Stomach smooth muscle (tissue), 2 donors: Measurements from ENCODE around the gene PDZD2.

Source experiments
- H3K27ac ChIP-seq: one replicate; pipeline ENCODE4 v1.7.0; 2013; ENCODE audit warnings: mild to moderate bottlenecking, low read length, inconsistent platforms
- H3K27me3 ChIP-seq, 2 donors: one replicate each; pipeline ENCODE4 v1.7.0; 2013; ENCODE audit warnings: low read length in 2 of 2; ENCODE audit not compliant: insufficient read depth in 2 of 2, control insufficient read depth in 1 of 2
- H3K36me3 ChIP-seq, 2 donors: one replicate each; pipeline ENCODE4 v1.7.0; 2013; ENCODE audit warnings: low read length in 2 of 2; ENCODE audit not compliant: control insufficient read depth in 2 of 2, insufficient read depth in 2 of 2
- H3K4me1 ChIP-seq: one replicate; pipeline ENCODE4 v1.7.0; 2013; ENCODE audit warnings: low read length; ENCODE audit not compliant: control insufficient read depth, insufficient read depth
- H3K4me3 ChIP-seq, 2 donors: one replicate each; pipeline ENCODE4 v1.7.0; 2013; ENCODE audit warnings: low read length in 2 of 2
- H3K9ac ChIP-seq, 2 donors: one replicate each; pipeline ENCODE4 v1.7.0; 2013; ENCODE audit warnings: low read length in 2 of 2, mild to moderate bottlenecking in 1 of 2
- H3K9me3 ChIP-seq, 2 donors: one replicate each; pipeline ENCODE4 v1.7.0; 2013; ENCODE audit warnings: low read length in 2 of 2; ENCODE audit not compliant: control insufficient read depth in 2 of 2
- donor health status: healthy.
- donor health status: Pancreatic carcinoma.

Gene PDZD2

DNA sequence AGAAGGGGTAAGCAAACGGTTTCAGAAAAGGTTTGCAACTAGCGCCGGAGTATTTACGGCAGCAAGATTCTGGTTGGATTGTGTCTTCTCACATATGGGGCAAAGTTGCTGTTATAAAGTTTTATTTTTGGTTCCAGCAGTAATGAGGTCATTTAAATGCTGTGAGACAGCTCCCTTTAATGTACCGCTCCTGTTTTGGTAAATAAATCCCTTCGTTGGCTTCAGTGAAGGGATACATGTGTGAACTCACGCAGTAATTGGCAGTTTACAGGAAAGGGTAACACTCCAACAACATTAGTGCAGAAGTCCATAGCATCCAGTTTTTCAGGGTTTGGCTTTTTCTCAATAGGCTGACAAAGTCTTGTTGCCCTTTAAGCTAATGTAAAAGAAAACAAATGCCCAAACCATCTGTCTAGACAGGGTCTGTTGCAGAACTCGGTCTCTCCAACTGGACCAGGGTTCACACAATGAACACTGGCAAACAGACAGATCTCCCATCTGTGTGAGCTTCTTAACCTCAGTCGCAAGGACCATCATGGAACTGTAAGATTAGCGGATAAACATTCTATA lies 351.2 kb downstream of the PDZD2 start:
- Histone ChIP-seq H3K27me3 (no peaks in the 10 kb centered on the region), H3K4me3 (no peak overlapping the region), H3K36me3 (peaks cover 0 to 3% of the 10 kb centered on the region in 2 donors), H3K9me3 (no peaks in the 10 kb centered on the region), H3K4me1 (peaks cover 15% of the 10 kb centered on the region), H3K9ac (no peak overlapping the region), H3K27ac (no peak overlapping the region)

DNA sequence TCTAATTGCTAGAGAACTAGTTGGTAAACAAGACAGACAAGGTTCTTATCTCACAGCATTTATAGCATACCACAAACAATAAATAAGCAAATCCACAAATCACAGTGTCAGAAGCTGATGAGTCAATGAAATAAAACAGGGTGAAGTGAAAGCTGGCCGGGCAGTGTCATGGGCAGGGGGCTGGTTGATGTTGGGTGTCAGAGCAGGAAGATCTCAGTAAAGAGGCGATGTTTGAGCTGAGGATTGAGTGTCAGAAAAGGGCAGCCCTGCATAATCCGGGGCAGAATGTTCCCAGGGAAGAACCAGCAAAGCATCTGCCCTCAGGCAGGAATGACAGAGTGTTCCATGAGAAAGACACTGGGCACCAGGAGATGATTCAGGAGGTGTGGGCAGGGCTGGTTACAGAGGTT lies 351.8 kb downstream of the PDZD2 start:
- peaks cover 15% of the 10 kb centered on the region for H3K4me1 ChIP-seq
- no peaks in the 10 kb centered on the region for H3K9me3 ChIP-seq
- peaks cover 0 to 3% of the 10 kb centered on the region in 2 donors for H3K36me3 ChIP-seq
- H3K9ac ChIP-seq, result no peak overlapping the region
- no peaks in the 10 kb centered on the region for H3K27me3 ChIP-seq
- no peak overlapping the region for H3K4me3 ChIP-seq
- no peak overlapping the region for H3K27ac ChIP-seq

DNA sequence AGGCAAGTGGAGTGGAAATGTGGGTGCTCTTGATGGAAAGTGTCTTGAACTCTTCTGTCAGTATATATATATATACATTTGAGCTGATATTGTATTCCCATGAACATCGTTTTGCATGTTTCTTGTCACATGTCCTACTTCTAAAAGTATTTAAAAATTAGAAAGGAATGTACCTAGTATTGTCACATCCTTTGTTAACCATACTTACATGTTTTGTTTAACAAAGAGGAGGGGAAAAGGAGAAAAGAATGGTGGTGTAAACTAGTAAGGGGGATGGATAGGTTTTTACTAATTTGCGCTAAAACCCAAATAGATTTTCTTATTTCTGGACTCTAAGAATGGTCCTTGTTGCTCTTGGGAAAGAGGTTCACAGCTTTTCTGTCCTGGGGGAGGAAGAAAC lies 353.4 kb downstream of the PDZD2 start:
- Histone ChIP-seq H3K27ac (no peak overlapping the region), H3K4me1 (peaks cover 15% of the 10 kb centered on the region), H3K4me3 (no peak overlapping the region), H3K9me3 (no peaks in the 10 kb centered on the region), H3K27me3 (no peaks in the 10 kb centered on the region), H3K36me3 (no peaks in the 10 kb centered on the region), H3K9ac (no peak overlapping the region)

DNA sequence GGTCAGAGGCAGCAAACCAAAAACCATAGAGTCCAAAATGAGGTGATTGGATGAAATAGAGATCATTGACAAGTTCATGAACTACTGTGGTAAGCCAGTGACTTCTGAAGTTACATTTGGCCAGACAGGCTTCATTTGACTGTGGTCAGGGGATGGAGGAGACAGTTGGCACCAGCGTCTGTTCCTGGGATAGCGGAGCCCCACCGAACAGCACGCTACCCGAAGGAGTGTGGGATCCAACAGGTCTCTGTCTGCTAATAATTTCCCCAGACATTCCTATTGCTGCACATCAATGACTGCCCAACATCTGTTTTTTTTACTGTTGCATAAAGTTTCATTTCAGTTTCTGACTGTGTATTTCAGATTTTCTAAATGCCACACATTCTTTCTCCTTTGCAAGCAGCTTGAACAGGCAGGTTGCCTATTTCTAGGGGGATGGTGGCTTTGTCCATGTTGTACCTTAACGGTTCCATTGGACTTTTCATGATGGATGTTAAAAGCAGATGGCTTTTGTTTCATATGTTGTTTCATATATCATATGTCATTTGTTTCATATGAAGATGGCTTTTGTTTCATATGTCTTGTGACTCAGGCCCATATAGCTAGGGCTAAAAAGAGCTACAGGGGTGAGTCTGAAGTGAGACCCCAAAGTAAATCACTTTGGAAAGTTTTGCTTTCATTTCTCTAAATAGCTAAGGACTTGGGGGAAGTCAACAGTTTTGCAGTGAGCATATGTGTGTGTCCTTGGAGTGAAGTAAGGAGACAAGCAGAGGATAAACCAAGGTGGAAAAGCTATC lies 354.4 kb downstream of the PDZD2 start:
- H3K27me3 ChIP-seq, result no peaks in the 10 kb centered on the region
- H3K27ac ChIP-seq, result no peak overlapping the region
- H3K9me3 ChIP-seq, result no peaks in the 10 kb centered on the region
- no peak overlapping the region for H3K4me3 ChIP-seq
- peaks cover 11% of the 10 kb centered on the region for H3K4me1 ChIP-seq
- H3K36me3 ChIP-seq, result no peaks in the 10 kb centered on the region
- no peak overlapping the region for H3K9ac ChIP-seq

DNA sequence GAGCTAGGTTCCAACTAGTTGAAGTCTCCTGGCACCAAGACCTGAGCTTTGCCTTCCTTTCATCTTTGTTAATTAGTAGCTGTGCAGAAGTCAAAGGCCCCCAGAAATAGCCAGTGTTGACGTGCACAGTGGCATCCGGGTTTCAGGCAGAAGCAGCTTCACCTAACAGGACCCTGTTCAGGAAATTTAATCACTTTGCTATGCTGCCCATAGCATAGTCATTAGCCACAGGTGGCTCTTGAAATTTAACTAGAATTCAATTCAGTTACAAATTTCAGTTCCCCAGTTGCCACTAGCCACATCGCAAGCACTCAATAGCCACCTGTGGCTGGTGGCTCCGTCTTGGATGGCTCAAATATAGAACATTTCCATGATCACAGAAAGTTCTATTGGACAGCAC lies 356.1 kb downstream of the PDZD2 start:
- Histone ChIP-seq H3K4me3 (no peak overlapping the region), H3K27ac (no peak overlapping the region), H3K36me3 (no peaks in the 10 kb centered on the region), H3K27me3 (no peaks in the 10 kb centered on the region), H3K4me1 (peaks cover 1% of the 10 kb centered on the region), H3K9me3 (no peaks in the 10 kb centered on the region), H3K9ac (no peak overlapping the region)

DNA sequence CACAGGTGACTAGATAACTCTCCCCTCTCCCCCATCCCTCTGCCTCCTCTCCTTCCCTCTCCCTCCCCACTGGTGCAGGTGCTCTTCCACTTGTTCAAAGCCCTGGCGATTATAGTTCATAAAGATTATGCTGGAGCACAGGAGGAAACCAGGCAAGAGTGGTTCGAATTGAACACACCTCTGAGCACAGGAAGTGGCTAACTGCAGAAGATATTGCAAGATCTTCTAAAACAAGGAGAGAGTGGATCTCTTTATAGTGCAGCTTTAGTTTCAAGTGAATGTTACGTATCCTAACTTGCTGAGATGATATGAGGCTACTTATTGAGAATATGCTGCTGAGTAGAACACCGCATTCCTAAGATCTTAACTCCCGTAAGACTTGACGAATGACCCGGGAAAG lies 356.8 kb downstream of the PDZD2 start:
- H3K9ac ChIP-seq, result no peak overlapping the region
- H3K4me1 ChIP-seq, result no peaks in the 10 kb centered on the region
- H3K9me3 ChIP-seq, result no peaks in the 10 kb centered on the region
- no peak overlapping the region for H3K27ac ChIP-seq
- no peak overlapping the region for H3K4me3 ChIP-seq
- H3K36me3 ChIP-seq, result no peaks in the 10 kb centered on the region
- H3K27me3 ChIP-seq, result no peaks in the 10 kb centered on the region

DNA sequence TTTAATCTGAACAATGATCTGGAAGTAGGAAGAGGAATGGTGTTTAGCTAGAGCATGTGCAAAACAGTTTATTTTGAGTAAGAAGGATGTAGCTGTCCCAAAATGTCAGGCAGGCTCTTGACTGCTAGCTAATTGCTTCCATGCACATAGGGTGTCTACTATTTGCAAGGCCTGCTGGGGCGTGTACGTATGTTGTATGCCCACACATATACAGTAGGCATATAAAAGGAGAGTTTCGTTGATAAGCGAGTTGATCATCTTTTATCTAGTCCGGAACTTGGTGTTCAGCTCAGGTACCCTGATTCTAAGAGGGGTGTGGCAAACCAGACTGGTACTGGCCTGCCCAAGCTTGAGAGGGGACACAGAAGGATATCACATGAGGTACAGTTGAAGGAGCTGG lies 358.0 kb downstream of the PDZD2 start:
- Histone ChIP-seq H3K27me3 (no peaks in the 10 kb centered on the region), H3K4me3 (no peak overlapping the region), H3K36me3 (peaks cover 0 to 3% of the 10 kb centered on the region in 2 donors), H3K27ac (no peak overlapping the region), H3K9me3 (no peaks in the 10 kb centered on the region), H3K4me1 (no peaks in the 10 kb centered on the region), H3K9ac (no peak overlapping the region)

DNA sequence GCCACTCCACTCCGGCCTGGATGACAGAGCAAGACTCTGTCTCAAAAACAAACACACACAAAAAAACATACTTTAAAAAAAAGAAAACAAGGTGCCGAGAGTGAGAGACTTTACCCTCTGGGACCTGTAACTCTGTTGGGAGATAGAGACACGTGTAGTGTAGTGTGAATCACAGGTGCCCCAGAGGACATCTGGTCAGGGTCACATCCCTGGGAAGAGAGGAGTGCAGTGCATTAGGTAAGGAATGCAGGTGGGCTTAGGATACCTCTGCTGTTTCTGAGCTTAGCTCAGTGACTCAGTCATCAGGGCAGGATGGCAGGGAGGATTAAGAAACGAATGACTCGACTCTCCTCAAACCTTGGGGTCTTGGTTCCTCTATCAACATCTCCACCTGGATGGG lies 360.5 kb downstream of the PDZD2 start:
- H3K27ac ChIP-seq, result no peak overlapping the region
- H3K27me3 ChIP-seq, result no peaks in the 10 kb centered on the region
- no peak overlapping the region for H3K4me3 ChIP-seq
- H3K36me3 ChIP-seq, result peaks cover 0 to 3% of the 10 kb centered on the region in 2 donors
- H3K9me3 ChIP-seq, result no peaks in the 10 kb centered on the region
- H3K4me1 ChIP-seq, result no peaks in the 10 kb centered on the region
- H3K9ac ChIP-seq, result no peak overlapping the region

DNA sequence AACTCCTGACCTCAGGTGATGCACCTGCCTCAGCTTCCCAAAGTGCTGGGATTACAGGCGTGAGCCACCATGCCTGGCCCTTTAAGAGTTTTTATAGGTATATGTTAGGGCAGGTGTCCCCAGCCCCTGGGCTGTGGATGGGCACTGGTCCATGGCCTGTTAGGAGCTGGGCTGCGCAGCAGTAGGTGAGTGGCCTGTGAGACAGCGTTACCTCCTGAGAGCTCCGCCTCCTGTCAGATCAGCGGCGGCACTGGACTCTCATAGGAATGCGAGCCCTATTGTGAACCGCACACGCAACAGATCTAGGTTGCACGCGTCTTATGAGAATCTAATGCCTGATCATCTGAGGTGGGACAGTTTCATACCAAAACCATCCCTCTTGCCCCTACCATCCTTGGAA lies 361.8 kb downstream of the PDZD2 start:
- H3K9me3 ChIP-seq, result no peaks in the 10 kb centered on the region
- no peak overlapping the region for H3K4me3 ChIP-seq
- no peaks in the 10 kb centered on the region for H3K27me3 ChIP-seq
- H3K27ac ChIP-seq, result no peak overlapping the region
- no peaks in the 10 kb centered on the region for H3K4me1 ChIP-seq
- peaks cover 0 to 3% of the 10 kb centered on the region in 2 donors for H3K36me3 ChIP-seq
- H3K9ac ChIP-seq, result no peak overlapping the region

DNA sequence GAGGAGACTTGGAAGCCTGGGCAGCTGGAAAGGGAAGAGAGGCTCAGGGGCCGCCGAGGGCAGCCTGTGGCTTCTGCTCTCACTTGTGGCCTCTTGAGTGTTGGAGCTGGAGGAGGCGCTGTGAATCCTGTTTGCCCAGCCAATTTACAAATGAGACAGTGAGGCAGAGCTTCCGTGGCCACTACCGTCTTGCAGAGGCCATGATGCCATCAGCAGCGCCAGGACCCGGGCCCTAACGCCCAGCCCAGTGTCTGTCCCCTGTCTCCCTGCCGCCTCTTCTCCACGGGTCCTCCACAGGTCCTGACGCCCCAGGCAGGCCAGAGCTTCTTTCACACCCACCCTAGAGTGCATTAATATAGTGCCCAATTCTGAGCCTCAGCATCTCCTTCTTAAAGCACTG lies 362.4 kb downstream of the PDZD2 start:
- H3K36me3 ChIP-seq, result peaks cover 0 to 3% of the 10 kb centered on the region in 2 donors
- H3K27ac ChIP-seq, result no peak overlapping the region
- no peaks in the 10 kb centered on the region for H3K27me3 ChIP-seq
- no peak overlapping the region for H3K9ac ChIP-seq
- no peak overlapping the region for H3K4me3 ChIP-seq
- H3K4me1 ChIP-seq, result no peaks in the 10 kb centered on the region
- H3K9me3 ChIP-seq, result no peaks in the 10 kb centered on the region

DNA sequence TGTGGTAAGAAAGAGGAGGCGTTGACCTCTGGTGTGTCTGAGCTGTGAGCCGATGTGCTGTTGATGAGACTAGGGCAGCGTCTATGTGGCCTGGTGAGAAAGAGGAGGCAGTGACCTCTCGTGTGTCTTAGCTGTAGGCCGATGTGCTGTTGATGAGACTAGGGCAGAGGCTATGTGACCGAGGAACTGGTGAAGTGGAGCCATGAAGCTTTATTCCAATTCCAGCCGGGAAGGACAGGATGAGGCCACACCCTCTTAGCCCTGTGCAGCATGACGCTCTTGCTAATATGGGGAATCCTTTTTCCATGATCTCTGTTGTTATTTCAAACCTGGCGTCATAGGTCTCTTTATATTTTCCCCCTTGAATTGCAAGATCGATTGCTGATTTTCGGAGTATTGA lies 362.8 kb downstream of the PDZD2 start:
- H3K27ac ChIP-seq, result no peak overlapping the region
- H3K4me1 ChIP-seq, result no peaks in the 10 kb centered on the region
- no peaks in the 10 kb centered on the region for H3K27me3 ChIP-seq
- no peak overlapping the region for H3K4me3 ChIP-seq
- peaks cover 0 to 3% of the 10 kb centered on the region in 2 donors for H3K36me3 ChIP-seq
- H3K9ac ChIP-seq, result no peak overlapping the region
- H3K9me3 ChIP-seq, result no peaks in the 10 kb centered on the region
